ENCODE measurements around the gene SRGAP2C. TPM values are rescaled to one million over a fixed set of nuclear protein-coding genes. Genes with fewer than 3 reads are reported as not detected.
"Not testable (repeated sequence)": the region's sequence is repeated elsewhere in the genome, so short reads cannot be mapped to it uniquely, and the experiment has no call there.

SRGAP2C gene
- total RNA-seq, 1 experiment from 2014 or later, result 14.8 TPM

DNA sequence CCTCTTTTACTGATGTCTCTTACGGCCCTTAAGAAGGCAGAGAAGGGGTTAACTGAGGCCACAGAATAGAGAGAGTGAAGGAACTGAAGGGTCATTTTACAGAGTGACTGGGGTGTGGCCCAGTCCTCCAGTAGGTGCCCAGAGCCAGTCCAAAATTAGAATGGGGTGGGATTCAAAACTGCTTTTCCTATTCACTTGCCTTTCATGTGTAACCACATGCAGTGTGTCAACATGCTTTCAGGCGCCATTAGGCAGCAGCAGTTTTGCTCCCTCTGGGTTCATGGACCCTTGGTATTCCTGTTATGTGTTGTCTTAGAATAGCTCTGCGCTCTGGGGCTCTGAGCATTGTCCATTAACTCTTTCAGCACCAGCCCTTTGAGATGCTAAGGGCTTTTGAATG is 123.0 kb downstream of the SRGAP2C start:
- in situ Hi-C loops (cut with HindIII; ENCODE audit: low sequenced_read_pairs); DNase-seq (ENCODE audit: low spot score): not testable (repeated sequence)

DNA sequence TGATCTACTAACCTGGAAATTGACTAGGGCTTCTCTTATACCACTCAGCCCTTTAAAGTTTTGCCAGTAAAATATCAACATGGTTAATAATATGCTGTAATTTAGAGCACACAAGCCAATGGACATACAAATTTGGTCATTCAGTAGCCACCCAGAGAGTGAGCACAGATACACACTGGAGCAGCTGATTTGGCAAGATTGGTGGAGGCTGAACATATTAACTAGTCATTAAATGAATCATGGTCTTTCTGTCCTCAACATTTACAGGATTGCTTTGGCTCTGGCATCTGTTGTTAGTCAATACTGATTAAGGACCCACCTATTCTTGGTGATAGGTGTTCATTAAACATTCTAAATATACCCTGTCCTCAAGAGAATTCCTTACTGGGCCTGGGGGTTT is 130.7 kb downstream of the SRGAP2C start:
- in situ Hi-C loops (cut with HindIII; ENCODE audit: low sequenced_read_pairs); DNase-seq (ENCODE audit: low spot score): not testable (repeated sequence)

DNA sequence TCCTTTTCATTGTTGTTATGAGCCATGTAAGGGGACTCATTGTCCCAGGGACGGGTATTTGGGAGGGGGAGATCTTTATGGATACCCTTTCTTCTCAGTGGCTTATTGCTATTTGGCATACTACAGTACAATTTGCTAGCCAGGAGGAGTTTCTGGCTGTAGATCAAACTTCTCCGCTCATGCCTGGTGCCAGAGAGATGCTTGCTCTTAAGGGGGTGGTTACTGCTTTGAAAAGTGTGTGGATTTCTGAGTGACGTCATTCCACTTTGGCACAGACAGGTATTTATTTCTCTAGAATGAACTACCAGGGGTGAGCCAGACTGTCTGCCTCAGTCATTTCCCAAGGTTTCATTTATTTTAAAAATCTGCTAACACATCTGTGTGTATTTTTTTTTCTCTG is 131.3 kb downstream of the SRGAP2C start:
- DNase-seq (ENCODE audit: low spot score); in situ Hi-C loops (cut with HindIII; ENCODE audit: low sequenced_read_pairs): not testable (repeated sequence)

DNA sequence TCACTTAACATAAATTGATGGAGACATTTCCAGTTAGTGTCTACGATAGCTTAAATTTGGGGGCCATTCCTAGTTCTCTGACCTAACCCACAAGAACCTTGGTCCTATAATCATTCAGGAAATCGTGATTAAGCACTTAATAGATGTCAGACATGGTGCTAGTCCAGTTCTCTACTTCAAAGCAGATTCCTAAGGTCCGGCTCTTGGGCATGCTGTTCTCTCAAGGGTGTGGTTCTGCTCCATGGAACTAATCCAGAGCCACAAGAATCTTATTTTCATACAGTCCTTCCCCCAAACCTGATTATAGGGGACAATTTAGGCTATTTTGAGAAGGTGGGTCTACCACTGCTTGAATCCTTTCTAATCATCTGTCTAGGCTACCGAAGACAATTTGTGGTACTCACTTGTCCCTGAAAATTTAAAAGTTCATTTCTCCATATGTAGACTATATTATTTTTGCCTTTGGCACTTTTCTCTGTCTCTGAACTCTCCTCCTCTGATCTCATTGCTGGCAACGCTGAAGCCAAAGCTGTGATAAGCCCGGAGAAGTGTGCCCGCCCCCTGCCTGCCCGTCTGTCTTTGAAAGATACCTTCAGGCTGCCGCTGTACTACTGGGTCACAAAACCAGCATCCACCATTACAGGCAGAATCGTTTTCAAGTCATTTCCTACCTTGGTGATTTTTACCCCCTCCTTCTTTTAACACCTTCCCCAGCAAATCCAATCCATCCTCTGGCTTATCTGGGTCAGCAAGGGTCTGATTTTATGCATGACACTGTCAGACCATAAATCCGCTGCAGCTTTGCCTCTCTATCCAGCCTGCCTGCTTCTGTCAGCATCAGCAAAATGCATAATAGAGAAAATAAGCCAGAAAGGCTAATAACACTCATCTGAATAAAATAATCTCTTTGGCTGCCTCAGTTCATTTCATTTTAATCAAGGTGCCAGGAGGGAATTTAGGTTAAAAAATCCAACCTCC is 133.0 kb downstream of the SRGAP2C start:
- DNase-seq (ENCODE audit: low spot score); in situ Hi-C loops (cut with HindIII; ENCODE audit: low sequenced_read_pairs): not testable (repeated sequence)

GRCh38 chr1:121318687-121319086 is 133.9 kb downstream of the SRGAP2C start:
- in situ Hi-C loops (cut with HindIII; ENCODE audit: low sequenced_read_pairs); DNase-seq (ENCODE audit: low spot score): not testable (repeated sequence)

DNA sequence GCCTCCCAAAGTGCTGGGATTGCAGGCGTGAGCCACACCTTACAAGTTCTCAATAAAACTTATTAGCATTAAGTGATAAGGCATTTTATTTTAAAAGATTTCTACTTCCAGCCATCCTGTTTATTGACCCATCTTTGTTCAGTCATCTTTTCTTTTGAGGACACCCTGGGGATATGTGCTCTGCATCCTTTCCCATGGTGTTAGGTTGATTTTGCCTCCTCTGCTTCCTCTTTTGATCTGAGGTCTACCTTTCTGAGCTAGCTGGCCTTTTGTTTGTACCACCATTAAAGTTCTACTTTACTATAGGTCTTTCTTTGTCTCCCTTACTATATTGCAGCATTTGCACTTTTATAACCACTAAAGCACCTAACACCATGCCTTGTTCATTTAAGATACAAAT is 136.9 kb downstream of the SRGAP2C start:
- DNase-seq (ENCODE audit: low spot score); in situ Hi-C loops (cut with HindIII; ENCODE audit: low sequenced_read_pairs): not testable (repeated sequence)

DNA sequence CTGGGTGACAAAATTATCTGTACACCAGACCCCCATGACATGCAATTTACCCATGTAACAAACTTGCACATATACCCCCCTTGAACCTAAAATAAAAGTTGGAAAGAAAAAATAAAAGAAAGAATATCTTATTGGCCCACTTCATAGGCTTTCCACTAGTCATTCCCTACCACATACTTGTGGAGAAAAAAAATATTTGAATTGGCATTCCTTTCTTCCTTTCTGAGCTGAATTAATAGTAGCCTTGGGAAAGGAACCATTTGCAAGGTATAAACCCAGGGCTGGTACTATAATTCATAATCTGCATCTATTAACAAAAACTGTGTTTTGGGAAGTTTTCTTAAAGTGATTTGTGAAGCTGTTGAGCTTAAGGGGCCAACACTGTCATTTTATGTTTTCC is 140.0 kb downstream of the SRGAP2C start:
- in situ Hi-C loops (cut with HindIII; ENCODE audit: low sequenced_read_pairs); DNase-seq (ENCODE audit: low spot score): not testable (repeated sequence)

DNA sequence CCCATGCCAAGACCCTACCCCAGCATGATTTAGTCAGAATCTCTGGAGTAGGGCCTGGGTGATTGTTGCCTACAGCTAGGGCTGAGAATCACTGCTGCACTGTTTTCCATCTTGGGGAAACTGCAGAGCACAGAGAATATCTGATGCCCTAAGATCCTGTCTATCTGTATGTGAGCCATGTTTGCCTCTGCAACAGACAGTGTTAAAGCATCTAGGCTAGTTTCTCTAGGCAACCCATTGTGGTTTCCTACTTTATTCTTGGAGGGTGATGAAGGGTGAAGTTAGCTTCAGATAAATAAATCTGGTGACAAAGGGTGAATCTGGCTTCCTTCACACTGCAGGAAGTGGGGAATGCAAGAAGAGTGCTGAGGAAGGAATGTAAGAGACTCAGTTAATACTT is 147.4 kb downstream of the SRGAP2C start:
- DNase-seq (ENCODE audit: low spot score); in situ Hi-C loops (cut with HindIII; ENCODE audit: low sequenced_read_pairs): not testable (repeated sequence)

DNA sequence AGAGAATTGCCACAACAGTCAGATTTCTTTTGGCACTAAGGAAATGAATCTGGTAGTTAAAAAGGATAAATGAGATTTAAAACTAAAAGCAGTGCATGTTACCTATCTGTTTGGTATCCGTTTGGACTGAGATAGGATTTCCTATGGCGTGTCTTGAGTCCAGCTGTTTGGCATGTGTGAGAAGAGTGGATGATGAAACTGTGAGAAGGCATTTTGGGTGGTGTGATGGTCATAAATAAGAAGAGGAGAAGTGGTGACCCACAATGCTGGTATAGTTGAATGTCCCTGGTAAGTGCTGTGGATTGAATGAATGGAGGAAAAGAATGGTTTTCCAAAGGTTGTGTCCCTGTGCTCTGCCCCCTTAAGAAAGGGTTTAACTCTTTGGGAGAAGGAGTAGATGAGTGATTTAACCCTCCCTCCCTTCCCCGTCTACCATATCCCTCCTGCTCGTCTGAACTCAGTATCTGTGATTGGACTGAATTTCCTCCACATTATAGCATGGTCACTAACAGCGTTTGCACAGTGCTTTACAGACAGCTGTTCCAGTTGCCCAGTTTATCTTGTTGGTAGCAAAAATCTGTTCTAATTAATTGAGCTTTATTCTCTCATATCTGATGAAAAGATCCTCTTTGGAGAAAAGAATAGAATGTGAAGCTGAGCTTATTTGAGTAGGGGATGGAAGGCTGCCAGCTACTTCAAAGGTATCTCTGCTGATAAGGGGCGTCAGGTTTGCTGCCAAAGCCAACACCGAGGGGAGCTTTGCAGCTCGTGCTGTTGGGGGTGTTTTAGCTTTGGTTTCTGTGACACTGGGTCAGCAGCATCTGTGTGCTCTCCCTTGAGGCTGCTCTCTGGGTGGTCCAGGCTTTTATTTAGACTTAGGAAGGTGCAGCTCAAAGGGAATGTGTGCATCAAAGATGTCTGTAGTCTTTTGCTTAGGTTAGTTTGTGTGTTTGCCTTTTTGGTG is 148.1 kb downstream of the SRGAP2C start:
- in situ Hi-C loops (cut with HindIII; ENCODE audit: low sequenced_read_pairs), result not testable (repeated sequence)

DNA sequence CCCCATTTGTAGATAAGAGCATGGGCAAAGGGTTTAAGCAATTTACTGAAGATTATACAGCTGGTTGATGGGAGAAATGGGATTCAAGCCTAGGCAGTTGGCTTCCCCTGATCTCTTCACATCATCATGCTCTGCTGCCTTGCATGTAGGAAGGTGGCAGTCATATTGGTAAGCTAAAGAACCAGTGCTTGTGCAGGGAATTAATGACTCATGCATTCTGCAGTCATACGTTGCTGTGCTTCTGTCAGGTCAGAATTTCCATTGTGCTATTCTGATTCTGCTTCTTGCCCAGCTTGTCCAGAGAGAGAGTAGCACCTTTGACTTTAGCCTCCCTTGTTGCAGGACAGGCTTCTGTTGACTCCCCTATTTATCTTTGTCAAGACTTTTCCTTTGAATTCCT is 153.2 kb downstream of the SRGAP2C start:
- not testable (repeated sequence) for DNase-seq (ENCODE audit: low spot score)

More for the DNA sequence above, 148.1 kb downstream of the SRGAP2C start:
- DNase-seq (ENCODE audit: low spot score), result not testable (repeated sequence)

GRCh38 chr1:121339611-121340010 is 154.8 kb downstream of the SRGAP2C start:
- in situ Hi-C loops (cut with HindIII; ENCODE audit: low sequenced_read_pairs); DNase-seq (ENCODE audit: low spot score): not testable (repeated sequence)

More for the DNA sequence above, 153.2 kb downstream of the SRGAP2C start:
- in situ Hi-C loops (cut with HindIII; ENCODE audit: low sequenced_read_pairs), result not testable (repeated sequence)

GRCh38 chr1:121343311-121343906 is 158.6 kb downstream of the SRGAP2C start:
- in situ Hi-C loops (cut with HindIII; ENCODE audit: low sequenced_read_pairs); DNase-seq (ENCODE audit: low spot score): not testable (repeated sequence)

DNA sequence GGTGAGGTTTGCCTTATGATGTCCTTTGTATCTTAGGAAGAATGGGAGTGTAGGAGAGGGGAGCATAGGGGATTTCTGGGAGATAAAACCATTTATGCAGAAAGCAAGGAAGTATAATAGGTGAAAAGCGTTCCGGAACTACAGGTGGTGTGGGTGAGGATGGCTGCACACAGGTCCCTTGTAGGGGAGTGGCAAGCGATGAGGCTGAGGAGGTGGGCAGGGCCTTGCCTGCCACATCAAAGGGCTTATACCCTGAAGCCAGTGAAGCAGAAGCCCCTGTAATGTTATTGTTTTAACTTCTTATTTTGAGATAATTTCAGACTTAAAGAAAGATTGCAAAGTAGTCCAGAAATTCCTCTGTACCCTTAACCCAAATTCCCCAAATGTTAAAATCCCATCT is 159.6 kb downstream of the SRGAP2C start:
- in situ Hi-C loops (cut with HindIII; ENCODE audit: low sequenced_read_pairs); DNase-seq (ENCODE audit: low spot score): not testable (repeated sequence)

DNA sequence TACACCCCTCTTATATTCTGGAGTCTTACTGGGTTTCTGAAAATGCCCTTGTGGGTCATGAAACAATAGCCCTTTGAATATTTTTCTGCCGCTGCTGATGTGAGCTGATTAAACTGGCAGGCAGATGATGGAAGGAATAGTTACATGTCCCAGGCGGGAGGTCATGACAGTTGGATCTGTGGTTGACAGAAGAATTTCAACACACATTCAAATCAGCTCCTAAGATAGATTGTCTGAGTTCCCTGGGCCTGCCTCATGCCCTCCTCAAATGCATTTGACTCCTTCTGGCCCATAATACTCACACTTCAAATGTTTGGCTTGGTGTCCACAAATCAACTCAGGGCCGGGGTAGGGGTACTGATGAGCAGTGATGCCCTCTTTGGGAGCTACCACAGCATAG is 161.9 kb downstream of the SRGAP2C start:
- in situ Hi-C loops (cut with HindIII; ENCODE audit: low sequenced_read_pairs); DNase-seq (ENCODE audit: low spot score): not testable (repeated sequence)

GRCh38 chr1:121347476-121347875 is 162.7 kb downstream of the SRGAP2C start:
- DNase-seq (ENCODE audit: low spot score); in situ Hi-C loops (cut with HindIII; ENCODE audit: low sequenced_read_pairs): not testable (repeated sequence)

- DNase-seq (ENCODE audit: low spot score); in situ Hi-C loops (cut with HindIII; ENCODE audit: low sequenced_read_pairs): not testable (repeated sequence)
Measured at GRCh38 chr1:121348115-121348514, 163.3 kb downstream of the SRGAP2C start.

- in situ Hi-C loops (cut with HindIII; ENCODE audit: low sequenced_read_pairs); DNase-seq (ENCODE audit: low spot score): not testable (repeated sequence)
Measured at GRCh38 chr1:121349332-121349967, 164.7 kb downstream of the SRGAP2C start.

DNA sequence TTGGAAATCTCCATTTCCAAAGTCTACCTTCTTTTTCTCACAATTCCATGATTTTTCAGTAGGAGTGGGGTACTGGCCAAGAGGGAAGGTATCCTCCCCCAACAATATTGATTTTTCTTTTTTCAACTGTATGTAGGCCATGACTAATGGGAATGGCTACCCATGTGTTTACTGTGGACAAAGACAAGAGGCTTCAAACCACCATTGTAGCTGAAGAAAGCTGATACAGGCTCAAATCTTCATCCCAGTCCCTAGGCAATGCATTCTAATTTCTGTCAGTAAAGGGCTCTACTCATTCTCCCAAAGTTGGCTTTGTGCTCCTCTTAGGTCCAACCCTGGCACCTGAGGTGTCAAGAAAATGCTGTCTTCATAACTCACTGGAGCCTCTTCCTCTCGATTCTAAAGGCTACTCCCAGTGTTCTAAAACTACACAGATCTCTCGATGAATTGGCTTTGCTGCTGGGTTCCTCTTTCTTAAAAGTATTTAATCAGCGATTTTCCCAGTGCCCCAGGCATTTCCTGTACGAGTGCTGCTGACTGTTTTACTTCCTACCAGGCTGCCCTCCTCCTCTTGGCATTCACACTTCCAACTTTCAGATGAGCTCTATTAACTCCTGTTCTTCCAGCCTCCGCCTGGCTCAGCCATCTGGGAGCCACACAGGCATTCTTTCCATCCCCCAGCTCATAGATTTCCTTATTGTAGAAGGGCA is 171.1 kb downstream of the SRGAP2C start:
- DNase-seq (ENCODE audit: low spot score); in situ Hi-C loops (cut with HindIII; ENCODE audit: low sequenced_read_pairs): not testable (repeated sequence)
